ENCODE results near the gene CTSF. TPM values are rescaled to one million over a fixed set of nuclear protein-coding genes. Genes with fewer than 3 reads are reported as not detected.

The CTSF gene
- total and polyA plus RNA-seq, 2 of the 8 experiments (the other 6 are each of a cell fraction or from before 2014, with no cell fraction given): 0.58 to 2.3 TPM

- Histone ChIP-seq H4K91ac (replicated peaks; ENCODE audit: insufficient read length, low read length) (no peak overlapping the region), H3K18ac (ENCODE audit: extremely low read depth, low read length) (no peak overlapping the region; the same call in 1 of the 2 replicates), H3K4me2 (ENCODE audit: insufficient read depth in 1 of 2, low read depth in 2 of 2, low read length in 2 of 2) (no peak overlapping the region), H3K36me3 (ENCODE audit: control insufficient read depth in 2 of 4, insufficient read depth in 4 of 4, low read length in 3 of 4) (peaks cover 0 to 3% (median 1%) of the 10 kb centered on the region in 4 experiments; a peak in 3 of 8 replicates), H3K23ac (ENCODE audit: insufficient read length) (no peak overlapping the region), H2BK15ac (ENCODE audit: low read length) (0 out of 2 replicates have a peak overlapping the region, but pooled peaks have one; percentile 61), H3K4me1 (replicated peaks in 1 of 4; ENCODE audit: control insufficient read depth in 3 of 4, insufficient read depth in 4 of 4, low read length in 3 of 4) (peaks cover 0 to 2% (median 0%) of the 10 kb centered on the region in 4 experiments; a peak in 1 of 7 replicates), H3K27ac (ENCODE audit: low read depth, low read length) (no peak overlapping the region), H3K14ac (ENCODE audit: insufficient read length) (no peak overlapping the region), H4K20me1 (replicated peaks in 1 of 2; ENCODE audit: control insufficient read depth in 1 of 2, insufficient read depth in 2 of 2, low read length in 2 of 2) (no peaks in the 10 kb centered on the region), H3K56ac (replicated peaks; ENCODE audit: insufficient read length, low read depth, low read length) (no peak overlapping the region), H2BK12ac (ENCODE audit: low read depth, low read length) (0 out of 2 replicates have a peak overlapping the region, but pooled peaks have one; percentile 39), H2AFZ (ENCODE audit: low read length) (no peak overlapping the region), H3K23me2 (ENCODE audit: low read depth, low read length) (no peaks in the 10 kb centered on the region), H3K9me3 (ENCODE audit: insufficient read depth in 2 of 2, low read depth in 1 of 2, low read length in 1 of 2) (no peaks in the 10 kb centered on the region), H3K4me3 (ENCODE audit: extremely low read depth in 1 of 4, insufficient read depth in 2 of 4, low read depth in 3 of 4, low read length in 4 of 4) (no peak overlapping the region), H4K8ac (ENCODE audit: extremely low read depth, insufficient read depth, low read length) (no peak overlapping the region; the same call in 1 of the 2 replicates), H3K79me1 (ENCODE audit: low read depth, low read length) (peaks cover 2% of the 10 kb centered on the region; the same call in 1 of the 2 replicates), H2BK5ac (ENCODE audit: low read depth, low read length) (no peak overlapping the region), H3K27me3 (replicated peaks in 1 of 4; ENCODE audit: control insufficient read depth in 3 of 4, extremely low read depth in 1 of 4, insufficient read depth in 3 of 4, low read length in 3 of 4) (no peaks in the 10 kb centered on the region), H3K9ac (replicated peaks in 1 of 4; ENCODE audit: extremely low read depth in 1 of 4, low read depth in 3 of 4, low read length in 3 of 4) (no peak overlapping the region), H2BK120ac (replicated peaks; ENCODE audit: low read depth, low read length) (no peak overlapping the region), H3K4ac (replicated peaks; ENCODE audit: insufficient read length, low read depth, low read length) (no peak overlapping the region), H2AK5ac (ENCODE audit: low read depth, low read length) (no peak overlapping the region), H3K79me2 (ENCODE audit: control insufficient read depth in 1 of 2, insufficient read depth in 2 of 2, low read length in 2 of 2) (no peaks in the 10 kb centered on the region), H4K5ac (ENCODE audit: insufficient read length, low read depth, low read length) (no peak overlapping the region), H2BK20ac (ENCODE audit: low read length) (no peak overlapping the region)
- ChIA-PET POLR2A (ENCODE audit: partially characterized antibody) (interaction anchor here (0.5 to 4.8 kb wide), 9 partner anchors 7 to 249 kb away, joined by 3 to 23 read pairs (median 4); partner anchors contain the start of genes ACTN3 and ZDHHC24), CTCF (ENCODE audit: partially characterized antibody) (interaction anchor here (0.6 to 1.3 kb wide), 6 partner anchors 12 to 112 kb away, joined by 3 read pairs; partner anchors contain the start of genes CCDC87 and CCS)
- FAIRE-seq: no peak
- 92% methylated on average over 10 of the region's 10 CpGs; no CpG with 5 or more reads in 1 of the 2 experiments for WGBS, 2 experiments (ENCODE audit: extremely low coverage in 1 of 2, insufficient coverage in 1 of 2, insufficient read length in 1 of 2, insufficient replicate concordance in 2 of 2, low coverage in 1 of 2, low lambda C conversion rate in 2 of 2, missing lambda C conversion rate in 1 of 2)
- DNase-seq (ENCODE audit: low read depth in 1 of 2, low spot score in 2 of 2): no peak
- no peak for TF ChIP-seq ASH2L (IDR thresholded peaks at IDR 0.05; ENCODE audit: low read length)
- no peak for TF ChIP-seq RNF2 (IDR thresholded peaks at IDR 0.05; ENCODE audit: borderline replicate concordance, low read depth, low read length, missing control alignments, poor library complexity, severe bottlenecking)
- TF ChIP-seq GTF2F1 (IDR thresholded peaks at IDR 0.05; ENCODE audit: borderline replicate concordance, low read depth, low read length): no peak
- TF ChIP-seq CBX8 (IDR thresholded peaks at IDR 0.05; ENCODE audit: borderline replicate concordance, low read depth, low read length): no peak
- TF ChIP-seq GABPA (IDR thresholded peaks at IDR 0.05; ENCODE audit: borderline replicate concordance, insufficient read depth, low read length): no peak
- TF ChIP-seq POLR2A (IDR thresholded peaks at IDR 0.05; ENCODE audit: control extremely low read depth in 1 of 2, low read depth in 2 of 2, low read length in 2 of 2): no peak
- TF ChIP-seq MAX (IDR thresholded peaks at IDR 0.05): no peak
- TF ChIP-seq TCF12 (IDR thresholded peaks at IDR 0.05; ENCODE audit: low read depth, low read length): no peak
- TF ChIP-seq HDAC6 (IDR thresholded peaks at IDR 0.05; ENCODE audit: low read depth, low read length): no peak
- TF ChIP-seq RXRA (IDR thresholded peaks at IDR 0.05; ENCODE audit: insufficient read depth, low read depth, low read length): no peak
- no peak for TF ChIP-seq SIN3A (conservative IDR thresholded peaks at IDR 0.05 in 1 of 2, IDR thresholded peaks at IDR 0.05 in 1 of 2; ENCODE audit: low read depth in 1 of 2, low read length in 2 of 2)
Observed at GRCh38 chr11:66530927-66531709, 37.3 kb downstream of the CTSF start.

Measured in H1 (cell line).